NCI-H1105 treated with DMSO at 0.1 percent for 48 hours (cell line): Measurements from ENCODE around the gene ATAD5.
"Not testable (repeated sequence)": the region's sequence is repeated elsewhere in the genome, so short reads cannot be mapped to it uniquely, and the experiment has no call there.

Source experiments
- DNase-seq: peaks from one replicate; lab custom pipeline; 2025; lab: John Stamatoyannopoulos, UW

ATAD5 gene

GRCh38 chr17:30910151-30910550 lies 78.4 kb downstream of the ATAD5 start:
- not testable (repeated sequence) for DNase-seq

- no peak for DNase-seq
Measured at GRCh38 chr17:30913955-30914354, 82.2 kb downstream of the ATAD5 start.

- DNase-seq, result no peak
Measured at GRCh38 chr17:30915833-30916611, 84.3 kb downstream of the ATAD5 start.

GRCh38 chr17:30917050-30917449 lies 85.3 kb downstream of the ATAD5 start:
- no peak for DNase-seq

- DNase-seq, result no peak
Measured at GRCh38 chr17:30920282-30920681, 88.5 kb downstream of the ATAD5 start.

GRCh38 chr17:30920683-30921543 lies 89.1 kb downstream of the ATAD5 start:
- no peak for DNase-seq

GRCh38 chr17:30921544-30922196 lies 89.9 kb downstream of the ATAD5 start, which contains the start of gene ADAP2:
Gene ADAP2 (plus strand): TSS chr17:30921945. CDS start chr17:30922015, 70 bp downstream.
- DNase-seq, result no peak

- no peak for DNase-seq
Measured at GRCh38 chr17:30922235-30923030, 90.7 kb downstream of the ATAD5 start.

- no peak for DNase-seq
Measured at GRCh38 chr17:30924341-30924740, 92.6 kb downstream of the ATAD5 start.

- no peak for DNase-seq
Measured at GRCh38 chr17:30926516-30926915, 94.8 kb downstream of the ATAD5 start.

GRCh38 chr17:30927756-30928155 lies 96.0 kb downstream of the ATAD5 start:
- DNase-seq, result no peak

- DNase-seq, result no peak
Measured at GRCh38 chr17:30928584-30928983, 96.8 kb downstream of the ATAD5 start.

- DNase-seq, result no peak
Measured at GRCh38 chr17:30929081-30929633, 97.4 kb downstream of the ATAD5 start.

GRCh38 chr17:30929861-30930260 lies 98.1 kb downstream of the ATAD5 start:
- DNase-seq, result not testable (repeated sequence)

- no peak for DNase-seq
Measured at GRCh38 chr17:30930495-30930894, 98.7 kb downstream of the ATAD5 start.

GRCh38 chr17:30931582-30931981 lies 99.8 kb downstream of the ATAD5 start:
- not testable (repeated sequence) for DNase-seq

- DNase-seq, result no peak
Measured at GRCh38 chr17:30933966-30934365, 102.2 kb downstream of the ATAD5 start.

- no peak for DNase-seq
Measured at GRCh38 chr17:30939051-30939689, 107.4 kb downstream of the ATAD5 start.

GRCh38 chr17:30942308-30943079 lies 110.7 kb downstream of the ATAD5 start:
- no peak for DNase-seq
